ENCODE data around the gene GLCCI1.

- no peak for TF ChIP-seq CTCF (IDR thresholded peaks at IDR 0.05; ENCODE audit: low read depth, low read length)
- TF ChIP-seq POLR2A (IDR thresholded peaks at IDR 0.05; ENCODE audit: extremely low read depth, insufficient read length), result no peak
Observed at GRCh38 chr7:7970237-7970530, 1.6 kb downstream of the GLCCI1 start.
